Measurements from ENCODE around the gene TBCD. TPM values are rescaled to one million over a fixed set of nuclear protein-coding genes. Genes with fewer than 3 reads are reported as not detected.

The TBCD gene
- total and polyA plus RNA-seq, 2 experiments from 2014 or later: 19.3 to 33.8 TPM

- Histone ChIP-seq H2AFZ (no peak overlapping the region), H3K4me1 (ENCODE audit: insufficient read depth) (no peaks in the 10 kb centered on the region), H3K27ac (no peak overlapping the region), H3K79me2 (ENCODE audit: insufficient read depth) (no peaks in the 10 kb centered on the region), H3K27me3 (replicated peaks; ENCODE audit: insufficient read depth) (no peaks in the 10 kb centered on the region), H3K4me2 (ENCODE audit: unreplicated experiment) (no peak overlapping the region), H3F3A (ENCODE audit: insufficient read depth) (no peaks in the 10 kb centered on the region), H3K36me3 (ENCODE audit: low read depth) (no peaks in the 10 kb centered on the region), H4K20me1 (ENCODE audit: insufficient read depth) (no peaks in the 10 kb centered on the region), H3K9me3 (ENCODE audit: low read depth) (no peaks in the 10 kb centered on the region), H3K9me2 (ENCODE audit: insufficient read depth) (no peaks in the 10 kb centered on the region), H3K4me3 (no peak overlapping the region), H3K9ac (no peak overlapping the region)
- TF ChIP-seq EZH2 (IDR thresholded peaks at IDR 0.05; ENCODE audit: insufficient read depth, poor library complexity, severe bottlenecking) (no peak), EZH2phosphoT487 (IDR thresholded peaks at IDR 0.05; ENCODE audit: insufficient read depth, low read depth) (no peak)
- no peak for DNase-seq
- in situ Hi-C loops (cut with MboI): no loop called here
- WGBS, 2 experiments (ENCODE audit: low coverage in 1 of 2, low lambda C conversion rate in 2 of 2, missing lambda C conversion rate in 2 of 2): 45 to 49% methylated on average over 12 of the region's 12 CpGs
Observed at GRCh38 chr17:82910041-82910481, 158.2 kb downstream of the TBCD start.

GRCh38 chr17:82910770-82911169 is 158.9 kb downstream of the TBCD start:
- Histone ChIP-seq H3K27me3 (replicated peaks; ENCODE audit: insufficient read depth) (no peaks in the 10 kb centered on the region), H3K9me2 (ENCODE audit: insufficient read depth) (no peaks in the 10 kb centered on the region), H3F3A (ENCODE audit: insufficient read depth) (no peaks in the 10 kb centered on the region), H3K4me3 (no peak overlapping the region), H3K9ac (no peak overlapping the region), H3K36me3 (ENCODE audit: low read depth) (no peaks in the 10 kb centered on the region), H3K9me3 (ENCODE audit: low read depth) (no peaks in the 10 kb centered on the region), H3K4me2 (ENCODE audit: unreplicated experiment) (no peak overlapping the region), H3K4me1 (ENCODE audit: insufficient read depth) (no peaks in the 10 kb centered on the region), H3K79me2 (ENCODE audit: insufficient read depth) (no peaks in the 10 kb centered on the region), H2AFZ (no peak overlapping the region), H3K27ac (no peak overlapping the region), H4K20me1 (ENCODE audit: insufficient read depth) (no peaks in the 10 kb centered on the region)
- WGBS, 2 experiments (ENCODE audit: low coverage in 1 of 2, low lambda C conversion rate in 2 of 2, missing lambda C conversion rate in 2 of 2): 79 to 87% methylated on average over 9 of the region's 9 CpGs
- TF ChIP-seq EZH2 (IDR thresholded peaks at IDR 0.05; ENCODE audit: insufficient read depth, poor library complexity, severe bottlenecking) (no peak), EZH2phosphoT487 (IDR thresholded peaks at IDR 0.05; ENCODE audit: insufficient read depth, low read depth) (no peak)
- no peak for DNase-seq
- in situ Hi-C loops (cut with MboI): no loop called here

GRCh38 chr17:82911822-82912221 is 160.0 kb downstream of the TBCD start:
- Histone ChIP-seq H3F3A (ENCODE audit: insufficient read depth) (no peaks in the 10 kb centered on the region), H3K4me1 (ENCODE audit: insufficient read depth) (no peaks in the 10 kb centered on the region), H3K9me2 (ENCODE audit: insufficient read depth) (no peaks in the 10 kb centered on the region), H3K9me3 (ENCODE audit: low read depth) (no peaks in the 10 kb centered on the region), H2AFZ (no peak overlapping the region), H3K79me2 (ENCODE audit: insufficient read depth) (no peaks in the 10 kb centered on the region), H3K27ac (no peak overlapping the region), H3K27me3 (replicated peaks; ENCODE audit: insufficient read depth) (no peaks in the 10 kb centered on the region), H4K20me1 (ENCODE audit: insufficient read depth) (no peaks in the 10 kb centered on the region), H3K4me2 (ENCODE audit: unreplicated experiment) (no peak overlapping the region), H3K4me3 (no peak overlapping the region), H3K9ac (no peak overlapping the region), H3K36me3 (ENCODE audit: low read depth) (no peaks in the 10 kb centered on the region)
- 91 to 95% methylated on average over 14 of the region's 14 CpGs for WGBS, 2 experiments (ENCODE audit: low coverage in 1 of 2, low lambda C conversion rate in 2 of 2, missing lambda C conversion rate in 2 of 2)
- no peak for DNase-seq
- in situ Hi-C loops (cut with MboI): no loop called here
- no peak for TF ChIP-seq EZH2 (IDR thresholded peaks at IDR 0.05; ENCODE audit: insufficient read depth, poor library complexity, severe bottlenecking)
- no peak for TF ChIP-seq EZH2phosphoT487 (IDR thresholded peaks at IDR 0.05; ENCODE audit: insufficient read depth, low read depth)

GRCh38 chr17:82912484-82913089 is 160.7 kb downstream of the TBCD start:
- Histone ChIP-seq H3K4me3 (no peak overlapping the region), H2AFZ (no peak overlapping the region), H3K36me3 (ENCODE audit: low read depth) (no peaks in the 10 kb centered on the region), H3K79me2 (ENCODE audit: insufficient read depth) (no peaks in the 10 kb centered on the region), H3K9me2 (ENCODE audit: insufficient read depth) (no peaks in the 10 kb centered on the region), H3K9ac (no peak overlapping the region), H3K9me3 (ENCODE audit: low read depth) (no peaks in the 10 kb centered on the region), H4K20me1 (ENCODE audit: insufficient read depth) (no peaks in the 10 kb centered on the region), H3K4me1 (ENCODE audit: insufficient read depth) (no peaks in the 10 kb centered on the region), H3K4me2 (ENCODE audit: unreplicated experiment) (no peak overlapping the region), H3K27me3 (replicated peaks; ENCODE audit: insufficient read depth) (no peaks in the 10 kb centered on the region), H3K27ac (no peak overlapping the region), H3F3A (ENCODE audit: insufficient read depth) (no peaks in the 10 kb centered on the region)
- whole genome bisulfite sequencing, 2 experiments (ENCODE audit: low coverage in 1 of 2, low lambda C conversion rate in 2 of 2, missing lambda C conversion rate in 2 of 2): 93 to 95% methylated on average over 19 to 20 of the region's 20 CpGs
- DNase-seq: no peak
- in situ Hi-C loops (cut with MboI): no loop called here
- TF ChIP-seq EZH2 (IDR thresholded peaks at IDR 0.05; ENCODE audit: insufficient read depth, poor library complexity, severe bottlenecking) (no peak), EZH2phosphoT487 (IDR thresholded peaks at IDR 0.05; ENCODE audit: insufficient read depth, low read depth) (no peak)
